ENCODE data around the gene A2ML1. TPM values are rescaled to one million over a fixed set of nuclear protein-coding genes. Genes with fewer than 3 reads are reported as not detected.

The A2ML1 gene
- total RNA-seq (2012; rRNA removed) (not detected in 2 replicates), polyA plus RNA-seq (2012; rRNA removed) (not detected in 2 replicates), Bru-seq, nascent RNA (not detected), BruChase-seq, experiment 1, labeled RNA remaining after a 6-hour chase (percentile 2 among the genes with signal in this experiment), BruChase-seq, experiment 2, labeled RNA remaining after a 2-hour chase (percentile 2 among the genes with signal in this experiment)
- polyA plus RNA-seq (2012; cell fraction: cytosol; rRNA removed): not detected in 2 replicates
- polyA plus RNA-seq (2012; cell fraction: nucleus; rRNA removed; ENCODE audit: low replicate concordance): not detected in 2 replicates
- long read RNA-seq, partial matches to known transcripts: 0 of 1 reads
- long read RNA-seq, other reads (novel, unspliced or antisense): 1 of 1 reads

- TF ChIP-seq CHD1 (IDR thresholded peaks at IDR 0.05; ENCODE audit: low read depth, low read length): no peak
- TF ChIP-seq RCOR1 (IDR thresholded peaks at IDR 0.05; ENCODE audit: insufficient replicate concordance, low read length): no peak
- TF ChIP-seq MAZ (IDR thresholded peaks at IDR 0.05; ENCODE audit: borderline replicate concordance, low read depth, low read length): no peak
- TF ChIP-seq SMC3 (IDR thresholded peaks at IDR 0.05; ENCODE audit: low read depth, low read length): no peak
- TF ChIP-seq BHLHE40 (IDR thresholded peaks at IDR 0.05; ENCODE audit: low read depth, low read length): no peak
- TF ChIP-seq MXI1 (IDR thresholded peaks at IDR 0.05; ENCODE audit: borderline replicate concordance, low read depth, low read length): no peak
- no peak for TF ChIP-seq CTCF (conservative IDR thresholded peaks at IDR 0.05; ENCODE audit: low read depth, low read length)
- WGBS, 2 experiments (ENCODE audit: extremely low coverage in 2 of 2, insufficient read length in 1 of 2): no CpG with 5 or more reads among the region's 3 CpGs
- CTCF ChIA-PET: no interaction called here
Measured at GRCh38 chr12:8822298-8822697, at the start of gene A2ML1. A2ML1 (plus strand) TSS chr12:8822621; CDS start chr12:8822652, 31 bp downstream.

More at GRCh38 chr12:8822298-8822697, at the start of gene A2ML1:
- Histone ChIP-seq H2BK5ac (ENCODE audit: low read depth, low read length, poor library complexity, severe bottlenecking) (no peak within 1 kb of the TSS), H3K56ac (ENCODE audit: extremely low read depth, insufficient read depth, low read length) (no peak within 1 kb of the TSS), H3K4me1 (ENCODE audit: control insufficient read depth, insufficient read depth, low read length) (no peaks in the 10 kb centered on the region), H3K36me3 (ENCODE audit: control insufficient read depth, insufficient read depth, low read length) (no peaks in the 10 kb centered on the region), H4K5ac (ENCODE audit: low read depth, low read length) (no peak within 1 kb of the TSS), H3K4me3 (ENCODE audit: insufficient read depth, low read depth, low read length) (no peak within 1 kb of the TSS), H3K4ac (ENCODE audit: low read depth, low read length) (no peak within 1 kb of the TSS), H2AK5ac (ENCODE audit: low read depth, low read length) (no peak within 1 kb of the TSS), H3K4me2 (ENCODE audit: low read depth, low read length) (no peak within 1 kb of the TSS), H3K27me3 (ENCODE audit: control insufficient read depth, insufficient read depth, low read length) (no peaks in the 10 kb centered on the region), H4K8ac (ENCODE audit: low read depth in 2 of 2, low read length in 2 of 2) (no peak within 1 kb of the TSS), H3K9me3 (ENCODE audit: control insufficient read depth, insufficient read depth, low read length) (no peaks in the 10 kb centered on the region), H3K27ac (ENCODE audit: insufficient read depth, low read length) (no peak within 1 kb of the TSS), H3K79me1 (ENCODE audit: low read depth in 1 of 2, low read length in 2 of 2) (no peaks in the 10 kb centered on the region), H2AK9ac (replicated peaks; ENCODE audit: low read depth, low read length, poor library complexity) (no peak within 1 kb of the TSS), H3K9me1 (ENCODE audit: insufficient read depth, low read length) (no peaks in the 10 kb centered on the region), H2AFZ (replicated peaks; ENCODE audit: low read length, poor library complexity) (no peak within 1 kb of the TSS), H3K18ac (ENCODE audit: low read depth, low read length) (no peak within 1 kb of the TSS), H4K20me1 (ENCODE audit: insufficient read depth, low read length) (no peaks in the 10 kb centered on the region), H2BK20ac (ENCODE audit: low read depth, low read length) (no peak within 1 kb of the TSS), H3K14ac (replicated peaks; ENCODE audit: low read depth, low read length) (no peak within 1 kb of the TSS), H3K23ac (ENCODE audit: low read depth, low read length) (no peak within 1 kb of the TSS), H2BK120ac (ENCODE audit: low read depth, low read length) (no peak within 1 kb of the TSS), H4K91ac (ENCODE audit: insufficient read depth, low read depth, low read length) (no peak within 1 kb of the TSS), H2BK15ac (ENCODE audit: low read depth, low read length) (no peak within 1 kb of the TSS), H3K9ac (ENCODE audit: low read depth, low read length) (no peak within 1 kb of the TSS)
- intact Hi-C loops (cut with micrococcal nuclease): loop anchor here (5.0 to 10.0 kb wide), 2 partner anchors 83 to 280 kb away; partner anchors contain the start of gene CLEC4E
- in situ Hi-C loops (cut with MboI; ENCODE audit: low sequenced_read_pairs): no loop called here
- dilution Hi-C loops (cut with HindIII; ENCODE audit: low sequenced_read_pairs, unreplicated experiment): no loop called here
- DNase-seq (no peak), ATAC-seq (ENCODE audit: low read depth) (no peak)
- POLR2A ChIA-PET (ENCODE audit: unreplicated experiment): no interaction called here
- BruUV-seq (replicated peaks): no TSS peak
